ENCODE measurements around the gene ERV3-1.
"Not testable (repeated sequence)": the region's sequence is repeated elsewhere in the genome, so short reads cannot be mapped to it uniquely, and the experiment has no call there.

GRCh38 chr7:65020978-65021377 is 14.5 kb upstream of the ERV3-1 start:
- TF ChIP-seq EZH2phosphoT487 (IDR thresholded peaks at IDR 0.05; ENCODE audit: insufficient read depth, low read depth); EZH2 (IDR thresholded peaks at IDR 0.05; ENCODE audit: insufficient read depth, poor library complexity, severe bottlenecking): not testable (repeated sequence)
